Measurements from ENCODE around the gene RHBDF1.

RHBDF1 gene

GRCh38 chr16:116015-116414 lies 43.6 kb upstream of the RHBDF1 start:
- no peaks in the 10 kb centered on the region for H3K9me2 ChIP-seq (replicated peaks; ENCODE audit: control insufficient read depth, low read length)
- peaks cover 5% of the 10 kb centered on the region for H3K4me1 ChIP-seq (ENCODE audit: control insufficient read depth, low read length)
- H3K27ac ChIP-seq (ENCODE audit: low read depth, low read length): no peak overlapping the region
- no peaks in the 10 kb centered on the region for H3K9me3 ChIP-seq (ENCODE audit: control insufficient read depth, insufficient read depth, low read length)
- no peaks in the 10 kb centered on the region for H3K27me3 ChIP-seq (ENCODE audit: control insufficient read depth, low read length)
- H3K4me2 ChIP-seq (ENCODE audit: low read length): no peak overlapping the region
- TF ChIP-seq CTCF (IDR thresholded peaks at IDR 0.05; ENCODE audit: low read depth, low read length, poor library complexity, severe bottlenecking) (no peak), EZH2phosphoT487 (IDR thresholded peaks at IDR 0.05; ENCODE audit: borderline replicate concordance, low read length) (no peak)
- H3K79me2 ChIP-seq (ENCODE audit: control insufficient read depth, low read length): no peaks in the 10 kb centered on the region
- peaks cover 51% of the 10 kb centered on the region for H3K36me3 ChIP-seq (ENCODE audit: control insufficient read depth, low read length)
- H3F3A ChIP-seq (ENCODE audit: control insufficient read depth, insufficient read depth): peaks cover 7% of the 10 kb centered on the region
- H3K4me3 ChIP-seq (ENCODE audit: low read length): no peak overlapping the region
- peaks cover 4% of the 10 kb centered on the region; the same call in 1 of the 2 replicates for H4K20me1 ChIP-seq (ENCODE audit: control insufficient read depth, insufficient read depth, low read depth, low read length)

GRCh38 chr16:114327-114726 lies 41.9 kb upstream of the RHBDF1 start:
- Histone ChIP-seq H3K27ac (ENCODE audit: low read depth, low read length) (no peak overlapping the region), H4K20me1 (ENCODE audit: control insufficient read depth, insufficient read depth, low read depth, low read length) (no peaks in the 10 kb centered on the region)

GRCh38 chr16:112153-112840 lies 39.9 kb upstream of the RHBDF1 start:
- Histone ChIP-seq H3K9me2 (replicated peaks; ENCODE audit: control insufficient read depth, low read length) (no peaks in the 10 kb centered on the region), H3K4me3 (ENCODE audit: low read length) (no peak overlapping the region), H3F3A (ENCODE audit: control insufficient read depth, insufficient read depth) (peaks cover 11% of the 10 kb centered on the region), H3K9me3 (ENCODE audit: control insufficient read depth, insufficient read depth, low read length) (no peaks in the 10 kb centered on the region), H3K79me2 (ENCODE audit: control insufficient read depth, low read length) (no peaks in the 10 kb centered on the region), H3K27me3 (ENCODE audit: control insufficient read depth, low read length) (no peaks in the 10 kb centered on the region), H3K4me1 (ENCODE audit: control insufficient read depth, low read length) (no peaks in the 10 kb centered on the region), H3K27ac (ENCODE audit: low read depth, low read length) (no peak overlapping the region), H3K36me3 (ENCODE audit: control insufficient read depth, low read length) (peaks cover 58% of the 10 kb centered on the region), H3K4me2 (ENCODE audit: low read length) (no peak overlapping the region), H4K20me1 (ENCODE audit: control insufficient read depth, insufficient read depth, low read depth, low read length) (no peaks in the 10 kb centered on the region)
- TF ChIP-seq CTCF (IDR thresholded peaks at IDR 0.05; ENCODE audit: low read depth, low read length, poor library complexity, severe bottlenecking): no peak
- TF ChIP-seq EZH2phosphoT487 (IDR thresholded peaks at IDR 0.05; ENCODE audit: borderline replicate concordance, low read length): no peak

More at GRCh38 chr16:114327-114726, 41.9 kb upstream of the RHBDF1 start:
- H3F3A ChIP-seq (ENCODE audit: control insufficient read depth, insufficient read depth): peaks cover 6% of the 10 kb centered on the region
- no peaks in the 10 kb centered on the region for H3K9me2 ChIP-seq (replicated peaks; ENCODE audit: control insufficient read depth, low read length)
- H3K9me3 ChIP-seq (ENCODE audit: control insufficient read depth, insufficient read depth, low read length): no peaks in the 10 kb centered on the region
- no peak overlapping the region for H3K4me3 ChIP-seq (ENCODE audit: low read length)
- no peak for TF ChIP-seq CTCF (IDR thresholded peaks at IDR 0.05; ENCODE audit: low read depth, low read length, poor library complexity, severe bottlenecking)
- TF ChIP-seq EZH2phosphoT487 (IDR thresholded peaks at IDR 0.05; ENCODE audit: borderline replicate concordance, low read length): no peak
- H3K79me2 ChIP-seq (ENCODE audit: control insufficient read depth, low read length): no peaks in the 10 kb centered on the region
- peaks cover 53% of the 10 kb centered on the region for H3K36me3 ChIP-seq (ENCODE audit: control insufficient read depth, low read length)
- no peak overlapping the region for H3K4me2 ChIP-seq (ENCODE audit: low read length)
- peaks cover 5% of the 10 kb centered on the region for H3K4me1 ChIP-seq (ENCODE audit: control insufficient read depth, low read length)
- H3K27me3 ChIP-seq (ENCODE audit: control insufficient read depth, low read length): no peaks in the 10 kb centered on the region
